Stimulated activated memory B cell treated with anti-CD40 and anti-IgM and Interleukin-4, amounts not matched to agents 10 μg/mL and 1 μg/mL and 100 μg/mL, for 72 hours (primary cell): ENCODE results near the gene RPL23.

ENCODE experiments used
- ATAC-seq: fragments of 150-1000 bp; cut with Tn5 transposase; 2 replicates; pipeline ENCODE4 v1.10.0; 2021
- H3K27ac Mint-ChIP-seq: one replicate; pipeline ENCODE4 v1.8.0; 2022; ENCODE audit warnings: mild to moderate bottlenecking, mixed read lengths
- H3K27me3 Mint-ChIP-seq: one replicate; pipeline ENCODE4 v1.8.0; 2022; ENCODE audit warnings: mixed read lengths
- H3K36me3 Mint-ChIP-seq: one replicate; pipeline ENCODE4 v1.8.0; 2022; ENCODE audit warnings: mixed read lengths
- H3K4me1 Mint-ChIP-seq: one replicate; pipeline ENCODE4 v1.8.0; 2022; ENCODE audit warnings: mixed read lengths
- H3K4me3 Mint-ChIP-seq: one replicate; pipeline ENCODE4 v1.8.0; 2022; ENCODE audit warnings: mild to moderate bottlenecking, moderate library complexity, mixed read lengths
- H3K9me3 Mint-ChIP-seq: one replicate; pipeline ENCODE4 v1.8.0; 2022; ENCODE audit warnings: mixed read lengths

The RPL23 gene

GRCh38 chr17:38873640-38874380 is 20.3 kb upstream of the RPL23 start:
- Mint-ChIP-seq H3K36me3 (peaks cover 16% of the 10 kb centered on the region), H3K4me1 (peaks cover 85% of the 10 kb centered on the region), H3K4me3 (no peak overlapping the region), H3K27ac (peak overlapping the region; percentile 87), H3K27me3 (no peaks in the 10 kb centered on the region), H3K9me3 (no peaks in the 10 kb centered on the region)
- no peak for ATAC-seq

DNA sequence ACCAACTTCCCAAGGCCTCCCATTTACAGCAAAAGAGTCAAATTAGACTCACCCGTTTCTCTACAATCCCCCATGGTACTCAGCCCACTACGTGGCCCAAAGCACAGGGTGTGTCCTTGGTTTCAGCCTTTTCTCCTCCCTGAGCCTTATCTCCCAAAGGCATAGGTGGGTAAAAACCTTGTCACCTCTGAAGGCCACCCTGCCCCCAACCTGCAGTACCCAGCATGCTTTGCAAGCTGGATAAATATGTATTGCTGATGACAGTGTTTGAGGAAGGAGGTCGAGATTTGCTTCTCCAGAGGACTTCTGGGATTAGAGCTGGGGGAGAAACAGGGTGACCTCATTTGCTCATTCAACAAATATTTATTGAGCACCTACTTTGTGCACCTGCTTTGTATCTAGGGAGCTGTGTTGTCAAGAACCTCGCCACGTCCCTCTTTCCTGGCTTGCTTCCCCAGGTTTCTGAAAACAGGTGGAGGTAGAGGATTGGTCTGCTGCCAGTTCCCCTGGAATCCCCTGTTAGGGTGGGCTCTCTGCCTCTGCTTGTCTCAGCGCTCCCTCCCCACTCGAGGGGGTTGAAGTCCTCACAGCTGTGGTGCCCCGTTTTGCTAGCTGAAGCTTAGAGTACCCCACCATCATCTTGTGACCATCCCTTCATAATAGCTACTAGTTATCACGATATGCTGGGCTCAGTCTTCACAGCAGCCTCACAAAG is 19.3 kb upstream of the RPL23 start:
- peak overlapping the region; percentile 87 for H3K27ac Mint-ChIP-seq
- ATAC-seq, result no peak
- H3K36me3 Mint-ChIP-seq, result peaks cover 16% of the 10 kb centered on the region
- peaks cover 84% of the 10 kb centered on the region for H3K4me1 Mint-ChIP-seq
- no peaks in the 10 kb centered on the region for H3K27me3 Mint-ChIP-seq
- no peaks in the 10 kb centered on the region for H3K9me3 Mint-ChIP-seq
- peak overlapping the region; percentile 100 for H3K4me3 Mint-ChIP-seq

DNA sequence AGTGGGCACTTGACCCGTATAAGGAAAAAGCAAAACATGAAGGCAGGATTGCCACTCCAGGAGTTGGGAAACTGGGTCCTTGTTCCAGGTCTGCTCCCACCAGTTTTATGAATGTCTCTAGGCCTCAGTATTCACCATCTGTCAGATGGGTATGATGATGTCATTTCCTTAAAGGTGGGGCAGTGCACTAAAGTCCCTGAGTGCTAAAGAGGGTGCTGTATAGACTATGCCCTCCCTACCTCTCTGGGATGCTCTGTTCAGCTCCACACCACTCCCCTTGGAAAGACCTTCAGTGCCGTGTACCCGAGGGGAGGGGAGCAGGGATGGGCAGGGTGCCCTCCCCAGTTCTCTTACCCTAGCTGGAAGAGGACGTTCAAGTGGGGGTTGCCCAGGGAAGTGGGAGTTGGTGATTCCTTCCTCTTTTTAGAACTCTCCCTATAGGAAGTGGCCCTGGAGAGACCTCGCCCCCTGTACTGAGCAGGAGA is 18.5 kb upstream of the RPL23 start:
- Mint-ChIP-seq H3K36me3 (peaks cover 14% of the 10 kb centered on the region), H3K4me3 (peak overlapping the region; percentile 100), H3K27ac (peak overlapping the region; percentile 87), H3K4me1 (peaks cover 78% of the 10 kb centered on the region), H3K9me3 (no peaks in the 10 kb centered on the region), H3K27me3 (no peaks in the 10 kb centered on the region)
- ATAC-seq, result no peak

GRCh38 chr17:38871247-38872015 is 17.9 kb upstream of the RPL23 start:
- no peaks in the 10 kb centered on the region for H3K9me3 Mint-ChIP-seq
- peak overlapping the region; percentile 87 for H3K27ac Mint-ChIP-seq
- H3K27me3 Mint-ChIP-seq, result no peaks in the 10 kb centered on the region
- ATAC-seq, result no peak
- peaks cover 8% of the 10 kb centered on the region for H3K36me3 Mint-ChIP-seq
- H3K4me3 Mint-ChIP-seq, result peak overlapping the region; percentile 100
- peaks cover 72% of the 10 kb centered on the region for H3K4me1 Mint-ChIP-seq

DNA sequence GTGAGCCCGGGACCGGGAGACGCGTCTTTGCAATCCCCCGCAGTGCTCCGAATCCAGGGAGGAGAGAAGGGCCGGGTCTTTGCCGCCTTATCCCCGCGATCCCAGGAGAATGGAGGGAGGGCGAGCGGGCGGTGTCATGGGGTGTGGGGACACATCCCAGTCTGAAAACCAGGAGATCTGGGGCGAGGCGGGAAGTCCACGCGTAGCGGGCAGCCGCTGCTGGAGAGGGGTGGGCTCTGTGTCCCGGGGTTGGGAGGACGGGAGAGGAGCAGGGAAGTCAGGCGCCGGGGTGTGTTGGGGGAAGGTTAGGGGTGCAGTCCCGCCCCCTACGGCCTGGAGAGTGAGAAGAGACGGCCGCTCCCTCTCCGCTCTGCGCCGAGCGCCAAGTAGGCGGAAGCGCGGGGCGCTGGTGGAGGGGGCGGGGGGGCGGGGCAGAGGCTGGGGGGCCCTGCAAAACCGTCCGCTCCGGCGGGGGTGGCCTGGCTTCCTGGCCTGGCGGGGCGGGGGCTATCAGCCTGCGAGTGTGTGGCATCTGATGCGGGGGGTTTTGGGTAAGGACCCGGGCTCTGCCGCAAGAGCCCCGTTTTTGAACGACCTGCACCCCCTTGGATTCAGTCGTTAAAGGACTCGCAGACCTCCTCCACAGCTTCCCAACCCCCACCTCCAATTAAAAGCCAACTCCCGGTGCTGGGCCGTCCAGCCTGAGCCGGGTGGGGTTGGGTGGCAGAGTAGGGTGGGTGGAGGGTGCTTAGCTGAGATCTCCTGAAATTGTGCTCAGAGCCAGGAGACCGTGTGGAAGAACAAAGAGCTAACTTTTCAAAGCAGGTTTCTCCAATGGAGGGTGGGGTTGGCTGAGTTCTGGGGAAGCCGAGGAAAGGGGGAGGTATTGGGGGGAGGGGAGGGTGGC is 17.0 kb upstream of the RPL23 start:
- peak overlapping the region; percentile 100 for H3K4me3 Mint-ChIP-seq
- H3K27me3 Mint-ChIP-seq, result no peaks in the 10 kb centered on the region
- peak overlapping the region; percentile 87 for H3K27ac Mint-ChIP-seq
- H3K4me1 Mint-ChIP-seq, result peaks cover 71% of the 10 kb centered on the region
- no peaks in the 10 kb centered on the region for H3K9me3 Mint-ChIP-seq
- ATAC-seq, result peak; percentile 68
- H3K36me3 Mint-ChIP-seq, result peaks cover 6% of the 10 kb centered on the region

- Mint-ChIP-seq H3K4me1 (peaks cover 65% of the 10 kb centered on the region), H3K27ac (peak within 1 kb of the TSS; percentile 87), H3K4me3 (peak within 1 kb of the TSS; percentile 100), H3K9me3 (no peaks in the 10 kb centered on the region), H3K27me3 (no peaks in the 10 kb centered on the region), H3K36me3 (peaks cover 6% of the 10 kb centered on the region)
- peak; percentile 85 for ATAC-seq
Observed at GRCh38 chr17:38869526-38870258, 16.2 kb upstream of the RPL23 start, which contains the start of gene LASP1. Gene LASP1 (plus strand): TSS chr17:38870058. CDS start chr17:38870190, 132 bp downstream.

DNA sequence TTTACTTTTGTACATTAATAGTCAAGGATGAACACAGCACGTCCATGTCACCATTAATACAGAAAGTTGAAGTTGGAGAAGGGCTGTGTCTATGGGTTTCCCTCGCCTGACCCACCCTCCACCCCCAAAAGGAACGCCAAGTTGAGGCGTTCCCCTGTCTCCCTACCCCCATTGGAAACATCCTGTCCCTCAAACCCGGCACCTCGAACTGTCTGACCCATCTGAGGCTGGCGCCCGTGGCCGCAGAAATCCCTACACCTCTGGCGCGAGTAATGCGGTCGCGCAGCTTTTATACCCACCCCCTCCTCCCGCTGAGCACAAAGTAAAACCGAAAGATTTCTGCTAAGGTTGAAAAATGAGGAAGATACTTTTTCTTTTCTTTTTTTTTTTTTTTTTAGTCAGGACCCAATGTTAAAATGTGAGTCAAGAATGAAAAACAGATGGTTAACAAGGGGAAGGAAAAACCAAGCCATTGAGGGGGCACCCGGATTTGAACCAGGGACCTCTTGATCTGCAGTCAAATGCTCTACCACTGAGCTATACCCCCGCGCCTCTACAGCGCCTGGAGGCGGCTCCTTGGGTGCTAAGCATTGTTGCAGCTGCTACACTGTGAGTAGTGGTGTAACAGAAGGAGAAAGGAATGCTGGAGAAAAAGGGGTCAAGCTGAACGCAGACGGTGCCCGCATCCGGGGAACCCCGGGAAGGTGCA is 15.4 kb upstream of the RPL23 start:
- H3K27me3 Mint-ChIP-seq, result no peaks in the 10 kb centered on the region
- ATAC-seq, result peak; percentile 74
- H3K36me3 Mint-ChIP-seq, result peaks cover 6% of the 10 kb centered on the region
- peaks cover 65% of the 10 kb centered on the region for H3K4me1 Mint-ChIP-seq
- H3K4me3 Mint-ChIP-seq, result peak overlapping the region; percentile 93
- peak overlapping the region; percentile 87 for H3K27ac Mint-ChIP-seq
- no peaks in the 10 kb centered on the region for H3K9me3 Mint-ChIP-seq

DNA sequence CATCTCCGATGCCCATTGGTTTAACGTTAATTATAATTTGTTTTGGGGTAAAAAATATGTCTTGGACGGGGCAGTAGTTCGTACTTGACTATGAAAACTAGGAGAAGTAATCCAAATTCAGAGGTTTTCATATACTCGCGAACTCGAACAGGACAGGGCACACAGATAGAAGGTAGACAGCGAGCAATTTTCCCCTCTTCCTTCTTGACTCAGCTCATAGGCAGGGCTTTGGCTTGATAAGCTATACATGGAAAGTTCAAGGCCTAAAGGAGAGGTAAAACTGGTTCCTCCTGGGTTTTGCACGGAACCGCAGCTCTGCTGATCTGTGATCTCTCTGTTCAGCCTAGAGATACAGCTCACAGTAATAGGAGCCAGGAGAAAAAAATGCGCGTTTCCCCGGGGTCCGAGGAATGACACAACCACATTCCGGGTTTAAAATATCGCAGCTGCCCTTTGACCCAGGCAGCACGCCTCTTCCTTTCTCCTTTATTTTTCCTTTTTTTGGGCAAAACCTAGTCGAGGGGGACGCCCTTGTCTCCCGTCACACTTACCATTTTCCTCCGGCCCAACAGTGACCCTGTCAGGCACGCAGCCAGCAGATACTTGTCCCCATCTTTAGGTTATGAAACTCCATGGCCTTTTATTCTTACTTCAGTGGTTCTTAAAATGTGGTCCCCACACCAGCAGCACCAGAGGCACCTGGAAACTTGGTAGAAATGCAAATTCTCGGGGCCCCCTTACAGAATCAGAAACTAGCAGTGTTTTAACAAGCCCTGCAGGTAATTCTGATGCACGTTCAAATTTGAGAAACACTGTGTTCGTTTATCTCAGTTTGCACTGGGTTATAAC is 14.7 kb upstream of the RPL23 start:
- Mint-ChIP-seq H3K36me3 (peaks cover 6% of the 10 kb centered on the region), H3K4me1 (peaks cover 65% of the 10 kb centered on the region), H3K27ac (peak overlapping the region; percentile 87), H3K27me3 (no peaks in the 10 kb centered on the region), H3K9me3 (no peaks in the 10 kb centered on the region), H3K4me3 (peak overlapping the region; percentile 93)
- peak; percentile 2 for ATAC-seq

GRCh38 chr17:38867179-38867967 is 13.9 kb upstream of the RPL23 start:
- H3K4me3 Mint-ChIP-seq, result peak overlapping the region; percentile 93
- peaks cover 65% of the 10 kb centered on the region for H3K4me1 Mint-ChIP-seq
- H3K27me3 Mint-ChIP-seq, result no peaks in the 10 kb centered on the region
- ATAC-seq, result no peak
- peak overlapping the region; percentile 87 for H3K27ac Mint-ChIP-seq
- H3K9me3 Mint-ChIP-seq, result peaks cover 1% of the 10 kb centered on the region
- peaks cover 6% of the 10 kb centered on the region for H3K36me3 Mint-ChIP-seq

DNA sequence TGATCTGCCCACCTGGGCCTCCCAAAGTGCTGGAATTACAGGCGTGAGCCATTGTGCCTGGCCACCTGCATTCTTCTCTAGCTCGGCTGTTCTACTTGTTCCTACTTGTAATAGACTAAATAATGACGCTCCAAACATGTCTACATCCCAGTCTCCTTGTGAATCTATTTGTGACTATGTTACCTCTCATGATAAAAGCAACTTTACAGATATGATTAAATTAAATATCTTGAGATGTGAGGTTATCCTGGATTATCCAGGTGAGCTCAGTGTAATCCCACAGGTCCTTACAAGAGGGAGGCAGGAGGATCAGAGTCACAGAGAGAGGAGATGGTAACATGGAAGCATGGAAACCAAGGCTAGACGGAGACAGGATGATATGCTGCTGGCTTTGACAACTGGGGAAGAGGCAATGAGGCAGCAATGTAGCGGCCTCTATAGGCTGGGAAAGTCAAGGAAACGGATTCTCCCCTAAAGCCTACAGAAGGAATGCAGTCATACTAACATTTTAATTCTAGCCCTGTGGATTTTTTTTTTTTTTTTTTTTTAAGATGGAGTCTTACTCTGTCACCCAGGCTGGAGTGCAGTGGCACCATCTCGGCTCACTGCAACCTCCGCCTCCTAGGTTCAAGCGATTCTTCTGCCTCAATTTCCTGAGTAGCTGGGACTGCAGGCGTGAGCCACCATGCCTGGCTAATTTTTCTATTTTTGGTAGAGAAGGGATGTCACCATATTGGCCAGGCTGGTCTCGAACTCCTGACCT is 11.3 kb upstream of the RPL23 start:
- peaks cover 3% of the 10 kb centered on the region for H3K9me3 Mint-ChIP-seq
- H3K36me3 Mint-ChIP-seq, result no peaks in the 10 kb centered on the region
- peak overlapping the region; percentile 86 for H3K27ac Mint-ChIP-seq
- H3K27me3 Mint-ChIP-seq, result no peaks in the 10 kb centered on the region
- no peak overlapping the region for H3K4me3 Mint-ChIP-seq
- no peak for ATAC-seq
- H3K4me1 Mint-ChIP-seq, result peaks cover 52% of the 10 kb centered on the region

GRCh38 chr17:38861399-38861843 is 7.9 kb upstream of the RPL23 start:
- Mint-ChIP-seq H3K36me3 (no peaks in the 10 kb centered on the region), H3K27ac (no peak overlapping the region), H3K9me3 (peaks cover 3% of the 10 kb centered on the region), H3K27me3 (no peaks in the 10 kb centered on the region), H3K4me1 (peaks cover 43% of the 10 kb centered on the region), H3K4me3 (no peak overlapping the region)
- ATAC-seq, result no peak
